ENCODE results near the gene ST8SIA1.

Gene ST8SIA1

DNA sequence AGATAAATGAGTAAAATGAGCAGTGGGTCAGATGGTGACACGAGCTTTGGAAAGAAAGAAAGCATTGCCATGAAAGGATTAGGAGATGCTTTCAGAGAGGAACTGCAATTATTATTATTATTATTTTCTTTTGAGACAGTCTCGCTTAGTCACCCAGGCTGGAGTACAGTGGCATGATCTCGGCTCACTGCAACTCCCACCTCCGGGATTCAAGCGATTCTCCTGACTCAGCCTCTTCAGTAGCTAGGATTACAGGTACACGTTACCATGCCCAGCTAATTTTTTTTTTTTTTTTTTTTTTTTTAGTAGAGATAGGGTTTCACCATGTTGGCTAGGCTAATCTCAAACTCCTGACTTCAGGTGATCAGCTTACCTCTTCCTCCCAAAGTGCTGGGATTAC lies 77.4 kb downstream of the ST8SIA1 start:
- Histone ChIP-seq H3K27me3 (ENCODE audit: insufficient read depth, insufficient read length) (no peaks in the 10 kb centered on the region), H3K4me1 (ENCODE audit: insufficient read depth, insufficient read length) (no peaks in the 10 kb centered on the region), H3K9ac (ENCODE audit: insufficient read length, low read depth) (no peak overlapping the region), H3K36me3 (ENCODE audit: insufficient read depth, insufficient read length, low read length) (no peaks in the 10 kb centered on the region), H3K4me3 (ENCODE audit: insufficient read length, low read depth) (no peak overlapping the region), H3K9me3 (ENCODE audit: insufficient read depth, low read length) (no peaks in the 10 kb centered on the region)
- no peak for DNase-seq (ENCODE audit: low read depth, low spot score)
- TF ChIP-seq YY1 (IDR thresholded peaks at IDR 0.05; ENCODE audit: insufficient read depth, insufficient read length): no peak
- no peak for TF ChIP-seq SUZ12 (IDR thresholded peaks at IDR 0.05; ENCODE audit: extremely low read depth, insufficient read depth, insufficient read length)
- TF ChIP-seq ZNF274 (IDR thresholded peaks at IDR 0.05; ENCODE audit: low read depth, low read length): no peak

DNA sequence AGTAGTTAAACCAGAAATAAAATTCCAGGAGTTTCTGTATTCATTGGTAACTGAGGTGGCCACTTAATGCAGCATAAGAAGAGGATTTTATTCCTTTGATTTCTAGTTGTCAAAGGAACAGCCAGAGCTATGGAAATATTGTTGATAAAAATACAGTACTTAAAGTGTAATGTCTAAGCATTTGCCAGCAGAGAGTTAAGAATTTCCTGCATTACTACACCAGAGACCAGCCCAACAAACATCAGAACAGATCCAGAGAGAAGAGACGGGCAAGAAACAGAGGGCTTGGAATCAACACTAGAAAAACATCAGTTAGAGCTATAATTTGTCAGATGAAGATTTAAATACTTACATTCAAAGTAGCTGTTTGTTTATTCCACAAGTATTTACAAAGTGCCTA lies 77.9 kb downstream of the ST8SIA1 start:
- TF ChIP-seq SUZ12 (IDR thresholded peaks at IDR 0.05; ENCODE audit: extremely low read depth, insufficient read depth, insufficient read length) (no peak), ZNF274 (IDR thresholded peaks at IDR 0.05; ENCODE audit: low read depth, low read length) (no peak), YY1 (IDR thresholded peaks at IDR 0.05; ENCODE audit: insufficient read depth, insufficient read length) (no peak)

DNA sequence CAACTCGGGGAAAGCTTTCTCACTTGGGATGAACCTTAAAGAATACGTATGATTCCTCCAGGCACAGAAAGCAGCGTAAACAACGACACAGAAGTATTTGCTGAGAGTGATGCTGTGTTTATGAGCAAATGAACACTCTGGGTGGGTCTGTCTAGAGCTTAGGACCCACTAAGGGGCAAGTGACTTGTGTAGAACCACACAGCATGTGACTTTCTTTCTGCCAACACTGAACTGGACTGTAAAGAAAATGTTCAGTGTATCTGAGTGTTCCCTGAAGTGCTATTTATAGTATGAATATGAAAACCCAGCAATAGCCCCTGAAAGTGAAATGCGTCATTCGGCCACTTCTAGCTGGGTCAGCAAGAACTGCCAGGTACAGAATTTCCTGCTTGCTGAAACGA lies 78.5 kb downstream of the ST8SIA1 start:
- no peaks in the 10 kb centered on the region for H3K27me3 ChIP-seq (ENCODE audit: insufficient read depth, insufficient read length)
- no peaks in the 10 kb centered on the region for H3K36me3 ChIP-seq (ENCODE audit: insufficient read depth, insufficient read length, low read length)
- DNase-seq (ENCODE audit: low read depth, low spot score): no peak
- H3K9me3 ChIP-seq (ENCODE audit: insufficient read depth, low read length): no peaks in the 10 kb centered on the region
- TF ChIP-seq ZNF274 (IDR thresholded peaks at IDR 0.05; ENCODE audit: low read depth, low read length): no peak
- no peak for TF ChIP-seq SUZ12 (IDR thresholded peaks at IDR 0.05; ENCODE audit: extremely low read depth, insufficient read depth, insufficient read length)
- no peak for TF ChIP-seq YY1 (IDR thresholded peaks at IDR 0.05; ENCODE audit: insufficient read depth, insufficient read length)
- H3K4me3 ChIP-seq (ENCODE audit: insufficient read length, low read depth): no peak overlapping the region
- H3K4me1 ChIP-seq (ENCODE audit: insufficient read depth, insufficient read length): no peaks in the 10 kb centered on the region
- no peak overlapping the region for H3K9ac ChIP-seq (ENCODE audit: insufficient read length, low read depth)

More for the DNA sequence above, 77.9 kb downstream of the ST8SIA1 start:
- no peaks in the 10 kb centered on the region for H3K4me1 ChIP-seq (ENCODE audit: insufficient read depth, insufficient read length)
- no peaks in the 10 kb centered on the region for H3K36me3 ChIP-seq (ENCODE audit: insufficient read depth, insufficient read length, low read length)
- no peak overlapping the region for H3K4me3 ChIP-seq (ENCODE audit: insufficient read length, low read depth)
- H3K27me3 ChIP-seq (ENCODE audit: insufficient read depth, insufficient read length): no peaks in the 10 kb centered on the region
- no peak overlapping the region for H3K9ac ChIP-seq (ENCODE audit: insufficient read length, low read depth)
- no peak for DNase-seq (ENCODE audit: low read depth, low spot score)
- no peaks in the 10 kb centered on the region for H3K9me3 ChIP-seq (ENCODE audit: insufficient read depth, low read length)

DNA sequence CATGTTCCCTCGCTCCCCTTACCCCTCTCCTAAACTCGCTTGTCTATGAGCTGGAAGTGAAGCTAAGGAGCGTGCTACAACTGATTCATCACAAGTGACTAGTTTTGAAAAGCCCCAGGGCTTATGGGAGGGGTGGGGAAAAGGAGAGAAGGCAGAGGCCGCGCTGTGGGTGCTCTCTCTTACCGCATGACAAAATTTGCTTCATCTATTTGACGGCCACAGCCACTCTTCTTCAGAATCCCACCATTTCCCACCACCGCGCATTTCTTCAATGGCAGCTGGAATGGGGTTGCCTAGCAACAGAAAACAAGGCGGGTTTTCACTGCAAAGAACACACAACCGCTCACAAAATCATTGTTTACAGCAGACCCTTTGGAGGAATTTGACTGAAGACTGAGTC lies 79.4 kb downstream of the ST8SIA1 start:
- Histone ChIP-seq H3K36me3 (ENCODE audit: insufficient read depth, insufficient read length, low read length) (no peaks in the 10 kb centered on the region), H3K9ac (ENCODE audit: insufficient read length, low read depth) (no peak overlapping the region), H3K27me3 (ENCODE audit: insufficient read depth, insufficient read length) (no peaks in the 10 kb centered on the region), H3K9me3 (ENCODE audit: insufficient read depth, low read length) (no peaks in the 10 kb centered on the region), H3K4me3 (ENCODE audit: insufficient read length, low read depth) (no peak overlapping the region), H3K4me1 (ENCODE audit: insufficient read depth, insufficient read length) (no peaks in the 10 kb centered on the region)
- DNase-seq (ENCODE audit: low read depth, low spot score): peak; percentile 57
- TF ChIP-seq ZNF274 (IDR thresholded peaks at IDR 0.05; ENCODE audit: low read depth, low read length) (no peak), SUZ12 (IDR thresholded peaks at IDR 0.05; ENCODE audit: extremely low read depth, insufficient read depth, insufficient read length) (no peak), YY1 (IDR thresholded peaks at IDR 0.05; ENCODE audit: insufficient read depth, insufficient read length) (no peak)

DNA sequence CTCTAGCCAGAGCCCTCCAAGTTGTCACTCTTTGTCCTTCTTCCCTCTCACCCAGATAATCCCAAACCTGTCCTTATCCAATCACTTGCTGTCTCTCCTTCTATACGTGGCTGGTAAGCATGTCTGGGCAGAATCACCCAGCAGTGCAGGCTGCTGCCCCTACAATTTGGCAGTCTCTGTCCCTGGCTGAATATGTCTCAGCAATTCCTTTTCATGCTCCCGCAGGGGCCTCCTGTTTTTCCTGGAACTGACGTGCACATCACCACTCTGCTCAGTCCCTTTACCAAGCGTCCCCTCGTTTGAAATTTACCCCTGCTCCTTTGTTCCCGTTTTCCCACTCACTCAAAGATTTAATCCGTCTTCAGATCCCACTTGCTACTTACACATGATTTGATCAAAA lies 80.0 kb downstream of the ST8SIA1 start:
- Histone ChIP-seq H3K27me3 (ENCODE audit: insufficient read depth, insufficient read length) (no peaks in the 10 kb centered on the region), H3K9me3 (ENCODE audit: insufficient read depth, low read length) (no peaks in the 10 kb centered on the region), H3K36me3 (ENCODE audit: insufficient read depth, insufficient read length, low read length) (no peaks in the 10 kb centered on the region), H3K9ac (ENCODE audit: insufficient read length, low read depth) (no peak overlapping the region), H3K4me3 (ENCODE audit: insufficient read length, low read depth) (no peak overlapping the region), H3K4me1 (ENCODE audit: insufficient read depth, insufficient read length) (no peaks in the 10 kb centered on the region)
- no peak for DNase-seq (ENCODE audit: low read depth, low spot score)
- no peak for TF ChIP-seq SUZ12 (IDR thresholded peaks at IDR 0.05; ENCODE audit: extremely low read depth, insufficient read depth, insufficient read length)
- TF ChIP-seq ZNF274 (IDR thresholded peaks at IDR 0.05; ENCODE audit: low read depth, low read length): no peak
- no peak for TF ChIP-seq YY1 (IDR thresholded peaks at IDR 0.05; ENCODE audit: insufficient read depth, insufficient read length)

DNA sequence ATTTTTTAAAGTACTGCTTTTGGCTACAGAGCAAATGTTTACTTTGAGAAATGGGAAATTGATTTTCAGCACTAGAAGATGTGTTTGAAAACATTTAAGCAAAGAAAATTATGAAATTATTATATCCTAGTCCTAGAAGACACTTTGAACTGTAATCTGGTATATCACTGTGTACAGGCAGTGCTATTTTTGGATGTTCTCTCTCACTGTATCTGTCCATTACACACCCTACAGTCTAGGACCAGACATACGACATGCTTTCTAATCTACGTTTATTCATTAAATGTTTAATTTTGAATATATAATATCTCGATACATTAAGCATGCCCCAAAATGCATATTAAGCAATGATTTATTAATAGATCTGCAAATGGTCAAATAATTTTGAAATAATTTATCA lies 82.5 kb downstream of the ST8SIA1 start:
- no peaks in the 10 kb centered on the region for H3K36me3 ChIP-seq (ENCODE audit: insufficient read depth, insufficient read length, low read length)
- no peak overlapping the region for H3K4me3 ChIP-seq (ENCODE audit: insufficient read length, low read depth)
- TF ChIP-seq SUZ12 (IDR thresholded peaks at IDR 0.05; ENCODE audit: extremely low read depth, insufficient read depth, insufficient read length) (no peak), ZNF274 (IDR thresholded peaks at IDR 0.05; ENCODE audit: low read depth, low read length) (no peak), YY1 (IDR thresholded peaks at IDR 0.05; ENCODE audit: insufficient read depth, insufficient read length) (no peak)
- H3K4me1 ChIP-seq (ENCODE audit: insufficient read depth, insufficient read length): no peaks in the 10 kb centered on the region
- no peak for DNase-seq (ENCODE audit: low read depth, low spot score)
- no peaks in the 10 kb centered on the region for H3K27me3 ChIP-seq (ENCODE audit: insufficient read depth, insufficient read length)
- no peaks in the 10 kb centered on the region for H3K9me3 ChIP-seq (ENCODE audit: insufficient read depth, low read length)
- H3K9ac ChIP-seq (ENCODE audit: insufficient read length, low read depth): no peak overlapping the region

DNA sequence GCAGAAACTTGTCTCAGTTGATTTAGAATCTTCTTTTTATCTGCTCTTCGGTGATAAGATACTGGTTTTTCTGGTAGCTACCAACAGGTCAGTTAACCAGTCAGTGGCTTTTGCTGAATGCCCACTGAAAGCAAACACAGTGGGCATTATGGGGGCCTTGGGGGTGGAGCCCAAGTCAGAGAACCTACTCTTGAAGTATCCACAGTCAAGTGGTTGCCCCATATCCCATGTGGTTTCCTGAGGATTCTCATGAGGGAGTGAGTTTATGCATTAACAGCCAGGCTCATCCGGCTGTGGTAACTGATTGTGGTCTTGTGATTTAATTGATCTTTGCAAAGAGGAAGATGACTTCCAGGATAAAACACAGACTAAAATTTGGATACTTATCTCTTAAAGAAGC lies 83.7 kb downstream of the ST8SIA1 start:
- no peaks in the 10 kb centered on the region for H3K4me1 ChIP-seq (ENCODE audit: insufficient read depth, insufficient read length)
- TF ChIP-seq YY1 (IDR thresholded peaks at IDR 0.05; ENCODE audit: insufficient read depth, insufficient read length) (no peak), ZNF274 (IDR thresholded peaks at IDR 0.05; ENCODE audit: low read depth, low read length) (no peak), SUZ12 (IDR thresholded peaks at IDR 0.05; ENCODE audit: extremely low read depth, insufficient read depth, insufficient read length) (no peak)
- H3K9me3 ChIP-seq (ENCODE audit: insufficient read depth, low read length): no peaks in the 10 kb centered on the region
- DNase-seq (ENCODE audit: low read depth, low spot score): no peak
- no peak overlapping the region for H3K4me3 ChIP-seq (ENCODE audit: insufficient read length, low read depth)
- H3K27me3 ChIP-seq (ENCODE audit: insufficient read depth, insufficient read length): no peaks in the 10 kb centered on the region
- no peak overlapping the region for H3K9ac ChIP-seq (ENCODE audit: insufficient read length, low read depth)
- H3K36me3 ChIP-seq (ENCODE audit: insufficient read depth, insufficient read length, low read length): no peaks in the 10 kb centered on the region
